Small intestine (tissue), 7 donors: ENCODE measurements around the gene LRRC34. TPM values are rescaled to one million over a fixed set of nuclear protein-coding genes. Genes with fewer than 3 reads are reported as not detected.

Source experiments
- DNase-seq, 2 donors: peaks; one replicate each; pipeline versions ENCODE4 v3.0.0 to v3.0.0-alpha.2; 2013
- FAIRE-seq: peaks from 2 replicates; lab custom pipeline; 2012; peaks lifted over from hg19 to GRCh38; lab: Jason Lieb, UNC
- H3K27ac ChIP-seq, 3 donors: one replicate each; pipeline ENCODE4 v1.5.1; 2013; ENCODE audit warnings: low read length in 2 of 3, mild to moderate bottlenecking in 2 of 3, control low read depth in 1 of 3, inconsistent platforms in 1 of 3, low read depth in 1 of 3, moderate library complexity in 1 of 3
- H3K27me3 ChIP-seq, 3 donors: one replicate each; pipeline ENCODE4 v1.6.1; 2013; ENCODE audit warnings: low read length in 3 of 3, inconsistent platforms in 1 of 3; ENCODE audit not compliant: control insufficient read depth in 3 of 3, insufficient read depth in 3 of 3
- H3K36me3 ChIP-seq, 3 donors: one replicate each; pipeline ENCODE4 v1.6.1; 2013; ENCODE audit warnings: low read length in 3 of 3, inconsistent platforms in 1 of 3, low read depth in 1 of 3, mild to moderate bottlenecking in 1 of 3, moderate library complexity in 1 of 3; ENCODE audit not compliant: control insufficient read depth in 3 of 3, insufficient read depth in 2 of 3
- H3K4me1 ChIP-seq, 3 donors: one replicate each; pipeline ENCODE4 v1.6.1; 2013; ENCODE audit warnings: low read length in 2 of 3, inconsistent platforms in 1 of 3, low read depth in 1 of 3, mild to moderate bottlenecking in 1 of 3, moderate library complexity in 1 of 3; ENCODE audit not compliant: control insufficient read depth in 3 of 3, insufficient read depth in 2 of 3
- H3K4me3 ChIP-seq, 3 donors: one replicate each; pipeline ENCODE4 v1.5.1; 2013; ENCODE audit warnings: low read length in 3 of 3, control low read depth in 1 of 3, inconsistent platforms in 1 of 3, low read depth in 1 of 3, mild to moderate bottlenecking in 1 of 3, moderate library complexity in 1 of 3
- H3K9me3 ChIP-seq, 2 donors: one replicate each; pipeline ENCODE4 v1.6.1; 2013; ENCODE audit warnings: low read depth in 1 of 2, low read length in 1 of 2; ENCODE audit not compliant: control insufficient read depth in 2 of 2, insufficient read depth in 1 of 2
- WGBS, 3 donors: extraction: QIAGEN DNeasy Blood & Tissue Kit; methylation state at CpG; one replicate each; pipeline ENCODE4 v1.1.7; 2013; 5-methylcytosine and 5-hydroxymethylcytosine counted together
- polyA plus RNA-seq, 4 donors: library from polyadenylated mRNA; stranded (reverse) in 3 of 4; unstranded in 1 of 4; fragments of 200-250 nt in 3 of 4; fragments of 120-200 nt in 1 of 4; gene quantifications; one replicate each; pipeline versions ENCODE4 v1.2.1 to v1.2.3, GENCODE V29; 2013
- donor health status: healthy with polysubstance abuse.
- donor health status: control.
- donor health status: control.
- donor health status: Bipolar disorder and iron deficiency.
- donor health status: healthy.

The LRRC34 gene
- polyA plus RNA-seq, 4 donors, result 0.94 to 2.2 (median 1.2) TPM; not detected in 1

- DNase-seq (peak; percentile 20 to 46), FAIRE-seq (no peak)
- Histone ChIP-seq H3K27ac (peak overlapping the region; percentile 24 to 64 (median 54)), H3K9me3 (no peaks in the 10 kb centered on the region), H3K36me3 (no peaks in the 10 kb centered on the region), H3K4me1 (peaks cover 0 to 8% (median 0%) of the 10 kb centered on the region in 3 donors), H3K27me3 (peaks cover 0 to 5% (median 0%) of the 10 kb centered on the region in 3 donors), H3K4me3 (peak overlapping the region; percentile 39 to 65 (median 54))
- WGBS, 3 donors, result 3 to 6% (median 5%) methylated on average over 26 to 29 of the region's 29 CpGs
These were observed 923 bp downstream of the LRRC34 start for GRCh38 chr3:169811631-169812331.

DNA sequence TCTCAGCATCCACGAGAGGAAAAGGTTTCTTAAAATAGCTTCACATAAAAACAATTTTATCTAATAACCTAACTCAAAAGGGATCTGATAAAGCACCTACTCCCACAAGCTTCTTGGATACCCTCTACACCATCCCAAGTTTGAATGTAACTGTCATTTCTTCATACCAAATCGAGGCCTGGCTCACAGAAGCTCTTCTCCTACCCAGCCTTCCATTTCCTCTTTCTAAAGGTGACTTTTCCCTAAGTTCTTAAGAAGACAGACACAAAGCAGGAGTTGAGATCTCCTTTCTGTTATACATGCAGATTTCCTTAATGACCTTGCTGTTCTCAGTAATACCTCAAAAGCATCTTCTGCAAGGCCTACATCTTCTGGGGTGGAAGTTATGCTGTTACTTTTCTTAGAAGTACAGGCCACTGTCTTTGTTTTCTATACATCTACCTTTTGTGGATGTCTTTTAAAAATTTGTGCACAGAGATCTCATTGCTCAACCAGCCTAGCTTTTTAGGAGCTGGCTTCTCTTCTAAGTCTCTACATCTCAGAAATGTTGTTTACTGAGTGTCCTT lies 3.4 kb downstream of the LRRC34 start:
- no peaks in the 10 kb centered on the region for H3K9me3 ChIP-seq
- DNase-seq (no peak), FAIRE-seq (no peak)
- no peak overlapping the region for H3K27ac ChIP-seq
- H3K4me3 ChIP-seq, result no peak overlapping the region
- peaks cover 0 to 8% (median 0%) of the 10 kb centered on the region in 3 donors for H3K4me1 ChIP-seq
- peaks cover 0 to 5% (median 0%) of the 10 kb centered on the region in 3 donors for H3K27me3 ChIP-seq
- 61 to 67% (median 64%) methylated on average over 2 of the region's 2 CpGs for WGBS, 3 donors
- H3K36me3 ChIP-seq, result no peaks in the 10 kb centered on the region

- no peaks in the 10 kb centered on the region for H3K27me3 ChIP-seq
- no peaks in the 10 kb centered on the region for H3K9me3 ChIP-seq
- no peak overlapping the region for H3K27ac ChIP-seq
- peaks cover 0 to 6% (median 0%) of the 10 kb centered on the region in 3 donors for H3K36me3 ChIP-seq
- H3K4me3 ChIP-seq, result no peak overlapping the region
- 95 to 96% (median 95%) methylated on average over 3 of the region's 3 CpGs for WGBS, 3 donors
- FAIRE-seq (no peak), DNase-seq (no peak)
- no peaks in the 10 kb centered on the region for H3K4me1 ChIP-seq
These were observed 8.0 kb downstream of the LRRC34 start for GRCh38 chr3:169804681-169805080.

GRCh38 chr3:169792359-169792758 lies 20.3 kb downstream of the LRRC34 start:
- H3K9me3 ChIP-seq, result no peaks in the 10 kb centered on the region
- H3K4me1 ChIP-seq, result no peaks in the 10 kb centered on the region
- no peak overlapping the region for H3K4me3 ChIP-seq
- no peak for DNase-seq
- FAIRE-seq, result no peak
- H3K27ac ChIP-seq, result no peak overlapping the region
- H3K36me3 ChIP-seq, result peaks cover 0 to 4% (median 3%) of the 10 kb centered on the region in 3 donors
- no peaks in the 10 kb centered on the region for H3K27me3 ChIP-seq
- WGBS, 3 donors, result 96 to 100% (median 100%) methylated on average over 1 of the region's 1 CpG

DNA sequence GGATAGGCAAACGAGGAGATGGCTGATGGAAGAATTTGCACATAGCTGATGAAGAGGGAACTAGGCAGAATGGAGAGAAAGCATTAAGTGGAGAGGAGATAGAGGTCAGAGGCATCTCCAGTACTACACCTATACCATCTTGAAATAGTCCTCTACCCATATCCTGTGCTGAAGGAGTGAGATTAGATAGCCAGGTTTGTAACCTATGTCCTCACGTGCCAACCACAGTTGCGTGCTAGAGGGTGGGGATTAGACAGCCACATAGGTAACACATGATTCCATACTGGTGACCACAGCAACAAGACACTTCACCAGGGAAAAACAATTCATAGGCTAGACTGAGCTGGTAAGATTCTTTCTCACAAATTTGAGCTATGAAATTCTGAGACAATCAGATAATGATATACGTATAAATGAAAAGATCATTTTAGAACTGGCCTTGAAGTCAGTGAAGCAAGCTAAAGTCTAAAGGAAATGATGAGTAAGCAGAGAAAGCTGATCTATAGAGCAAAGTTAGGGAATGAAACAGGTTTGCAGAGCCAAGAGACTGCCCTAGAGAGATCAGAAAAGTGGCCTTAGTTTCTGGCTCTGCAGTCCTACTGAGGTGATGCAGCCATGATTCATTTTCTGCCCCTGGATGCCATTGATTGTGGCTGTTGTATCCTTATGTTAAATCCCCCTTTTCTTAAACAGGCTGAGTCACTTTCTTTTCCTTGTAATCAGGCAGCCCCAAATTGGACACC lies 21.8 kb downstream of the LRRC34 start:
- no peak for FAIRE-seq
- no peaks in the 10 kb centered on the region for H3K9me3 ChIP-seq
- no peak overlapping the region for H3K4me3 ChIP-seq
- 87 to 90% (median 88%) methylated on average over 4 of the region's 4 CpGs for WGBS, 3 donors
- H3K4me1 ChIP-seq, result no peaks in the 10 kb centered on the region
- H3K36me3 ChIP-seq, result peaks cover 0 to 9% (median 4%) of the 10 kb centered on the region in 3 donors
- DNase-seq, result peak in 1 of 2 donors; percentile 11
- H3K27me3 ChIP-seq, result no peaks in the 10 kb centered on the region
- H3K27ac ChIP-seq, result no peak overlapping the region

- Histone ChIP-seq H3K4me3 (no peak overlapping the region), H3K9me3 (no peaks in the 10 kb centered on the region), H3K27me3 (no peaks in the 10 kb centered on the region), H3K36me3 (peaks cover 3 to 9% (median 4%) of the 10 kb centered on the region in 3 donors), H3K4me1 (no peaks in the 10 kb centered on the region), H3K27ac (no peak overlapping the region)
- DNase-seq, result no peak
- no peak for FAIRE-seq
These were observed 22.5 kb downstream of the LRRC34 start for GRCh38 chr3:169790219-169790618.

GRCh38 chr3:169787791-169788190 lies 24.9 kb downstream of the LRRC34 start:
- WGBS, 3 donors, result 84 to 86% (median 85%) methylated on average over 1 of the region's 1 CpG
- FAIRE-seq (no peak), DNase-seq (no peak)
- Histone ChIP-seq H3K9me3 (no peaks in the 10 kb centered on the region), H3K4me3 (no peak overlapping the region), H3K27ac (no peak overlapping the region), H3K4me1 (no peaks in the 10 kb centered on the region), H3K27me3 (no peaks in the 10 kb centered on the region), H3K36me3 (peaks cover 3 to 11% (median 4%) of the 10 kb centered on the region in 3 donors)

GRCh38 chr3:169787120-169787519 lies 25.6 kb downstream of the LRRC34 start:
- WGBS, 3 donors, result 96 to 98% (median 97%) methylated on average over 4 of the region's 4 CpGs
- Histone ChIP-seq H3K27ac (no peak overlapping the region), H3K4me3 (no peak overlapping the region), H3K27me3 (no peaks in the 10 kb centered on the region), H3K9me3 (no peaks in the 10 kb centered on the region), H3K36me3 (peaks cover 3 to 10% (median 4%) of the 10 kb centered on the region in 3 donors), H3K4me1 (no peaks in the 10 kb centered on the region)
- no peak for FAIRE-seq
- DNase-seq, result no peak
